ENCODE data around the gene S100A10. TPM values are rescaled to one million over a fixed set of nuclear protein-coding genes. Genes with fewer than 3 reads are reported as not detected.

S100A10 gene
- total and polyA plus RNA-seq, 2 experiments from 2014 or later, result 14.6 to 103 TPM

DNA sequence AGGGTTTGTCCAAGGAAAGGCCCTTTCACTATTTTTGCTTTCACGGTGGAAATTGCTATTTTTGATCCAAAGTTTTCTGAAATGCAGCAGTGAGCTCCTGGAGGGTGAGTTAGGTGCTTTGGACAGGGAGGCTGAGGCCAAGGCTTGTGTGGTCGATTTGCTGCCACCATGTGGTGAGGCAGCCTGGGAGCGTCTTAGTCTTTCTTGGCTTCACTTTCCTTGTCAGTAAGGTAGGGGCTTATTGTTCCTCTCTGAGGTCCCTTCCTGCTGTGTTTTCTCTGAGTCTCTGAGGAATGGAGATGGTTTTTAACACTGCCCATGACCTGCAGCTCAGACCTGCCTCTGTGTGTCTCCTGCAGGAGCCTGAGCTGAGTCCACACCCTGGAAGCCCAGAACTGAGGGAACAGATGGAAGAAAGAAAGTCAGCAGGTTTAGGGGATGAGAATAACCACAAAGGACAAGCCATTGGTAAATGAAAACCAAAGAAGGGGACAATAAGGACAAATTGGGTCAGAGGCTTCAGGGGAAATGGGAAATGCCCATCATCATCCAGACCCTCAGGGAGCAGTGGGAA lies 20.1 kb upstream of the S100A10 start:
- DNase-seq (ENCODE audit: low read depth in 1 of 2, low spot score in 1 of 2), result peak; percentile 53 to 70
- Histone ChIP-seq H3K4me3 (no peak overlapping the region), H3K9me3 (ENCODE audit: low read depth) (no peaks in the 10 kb centered on the region), H3K36me3 (no peaks in the 10 kb centered on the region), H3K4me1 (ENCODE audit: low read depth) (peaks cover 5% of the 10 kb centered on the region), H3K27ac (no peak overlapping the region), H3K27me3 (no peaks in the 10 kb centered on the region)
- peak; percentile 83 for TF ChIP-seq CTCF (IDR thresholded peaks at IDR 0.05; ENCODE audit: low read depth, low read length)

GRCh38 chr1:152009691-152010090 lies 16.0 kb upstream of the S100A10 start:
- Histone ChIP-seq H3K27me3 (no peaks in the 10 kb centered on the region), H3K36me3 (no peaks in the 10 kb centered on the region), H3K27ac (no peak overlapping the region), H3K4me3 (no peak overlapping the region), H3K4me1 (ENCODE audit: low read depth) (peaks cover 4% of the 10 kb centered on the region), H3K9me3 (ENCODE audit: low read depth) (no peaks in the 10 kb centered on the region)
- no peak for DNase-seq (ENCODE audit: low read depth in 1 of 2, low spot score in 1 of 2)
- no peak for TF ChIP-seq CTCF (IDR thresholded peaks at IDR 0.05; ENCODE audit: low read depth, low read length)

GRCh38 chr1:152007047-152007446 lies 13.4 kb upstream of the S100A10 start:
- Histone ChIP-seq H3K4me1 (ENCODE audit: low read depth) (peaks cover 12% of the 10 kb centered on the region), H3K27me3 (no peaks in the 10 kb centered on the region), H3K4me3 (no peak overlapping the region), H3K9me3 (ENCODE audit: low read depth) (no peaks in the 10 kb centered on the region), H3K36me3 (no peaks in the 10 kb centered on the region), H3K27ac (no peak overlapping the region)
- TF ChIP-seq CTCF (IDR thresholded peaks at IDR 0.05; ENCODE audit: low read depth, low read length), result no peak
- DNase-seq (ENCODE audit: low read depth in 1 of 2, low spot score in 1 of 2), result no peak

DNA sequence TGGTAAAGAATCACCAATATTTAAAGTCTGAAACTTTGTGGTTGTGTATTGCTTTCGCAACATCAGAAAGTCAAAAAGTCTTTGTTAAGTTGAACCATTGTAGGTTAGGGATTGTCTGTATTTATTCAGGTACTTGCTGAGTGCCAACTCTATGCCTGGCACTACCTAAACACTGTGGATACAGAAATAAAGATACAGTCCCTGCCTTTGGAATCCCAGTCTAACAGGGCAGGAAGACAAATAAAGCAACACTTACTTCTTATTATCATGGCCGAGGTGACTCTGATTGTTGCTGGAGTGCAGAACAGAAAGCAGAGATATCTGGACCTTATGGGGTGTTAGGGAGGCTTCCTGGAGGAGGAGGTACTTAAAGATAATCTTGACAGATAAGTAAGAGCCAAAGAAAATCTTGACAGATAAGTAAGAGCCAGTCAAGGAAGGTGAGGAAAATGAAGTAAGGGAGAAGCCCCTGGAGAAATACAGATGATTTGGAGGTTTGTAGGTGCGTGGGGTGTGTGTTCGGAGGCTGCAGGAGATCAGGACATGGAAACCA lies 11.8 kb upstream of the S100A10 start:
- H3K27ac ChIP-seq, result no peak overlapping the region
- no peaks in the 10 kb centered on the region for H3K27me3 ChIP-seq
- TF ChIP-seq CTCF (IDR thresholded peaks at IDR 0.05; ENCODE audit: low read depth, low read length), result no peak
- peaks cover 12% of the 10 kb centered on the region for H3K4me1 ChIP-seq (ENCODE audit: low read depth)
- H3K36me3 ChIP-seq, result no peaks in the 10 kb centered on the region
- DNase-seq (ENCODE audit: low read depth in 1 of 2, low spot score in 1 of 2), result no peak
- no peaks in the 10 kb centered on the region for H3K9me3 ChIP-seq (ENCODE audit: low read depth)
- no peak overlapping the region for H3K4me3 ChIP-seq

GRCh38 chr1:152003846-152004442 lies 10.3 kb upstream of the S100A10 start:
- H3K27ac ChIP-seq, result no peak overlapping the region
- peaks cover 12% of the 10 kb centered on the region for H3K4me1 ChIP-seq (ENCODE audit: low read depth)
- peaks cover 9% of the 10 kb centered on the region for H3K27me3 ChIP-seq
- H3K9me3 ChIP-seq (ENCODE audit: low read depth), result no peaks in the 10 kb centered on the region
- no peak overlapping the region for H3K4me3 ChIP-seq
- H3K36me3 ChIP-seq, result no peaks in the 10 kb centered on the region
- peak; percentile 14 for TF ChIP-seq CTCF (IDR thresholded peaks at IDR 0.05; ENCODE audit: low read depth, low read length)
- peak in 1 of 2 donors; percentile 14 for DNase-seq (ENCODE audit: low read depth in 1 of 2, low spot score in 1 of 2)
